Erythroblast (primary cell): ENCODE results near the gene WNT7A.

Source experiments
- GATA1 ChIP-seq: IDR thresholded peaks from 2 replicates; pipeline ENCODE4 v1.6.1; 2011; ENCODE audit warnings: low read depth, mild to moderate bottlenecking, control low read depth, low read length, moderate library complexity
- POLR2A ChIP-seq: IDR thresholded peaks from 2 replicates; pipeline ENCODE4 v1.6.1; 2011; ENCODE audit warnings: mild to moderate bottlenecking, low read length

- TF ChIP-seq POLR2A (no peak), GATA1 (no peak)
These were observed 97.4 kb downstream of the WNT7A start for GRCh38 chr3:13782501-13782900.
